HG02981 (cell line): ENCODE results near the gene BEST2.

Source experiments
- ATAC-seq: cut with Tn5 transposase; IDR thresholded peaks from one replicate; pipeline ENCODE4 v1.9.1; 2021; ENCODE audit warnings: mild to moderate bottlenecking, moderate library complexity; ENCODE audit not compliant: unreplicated experiment

The BEST2 gene

DNA sequence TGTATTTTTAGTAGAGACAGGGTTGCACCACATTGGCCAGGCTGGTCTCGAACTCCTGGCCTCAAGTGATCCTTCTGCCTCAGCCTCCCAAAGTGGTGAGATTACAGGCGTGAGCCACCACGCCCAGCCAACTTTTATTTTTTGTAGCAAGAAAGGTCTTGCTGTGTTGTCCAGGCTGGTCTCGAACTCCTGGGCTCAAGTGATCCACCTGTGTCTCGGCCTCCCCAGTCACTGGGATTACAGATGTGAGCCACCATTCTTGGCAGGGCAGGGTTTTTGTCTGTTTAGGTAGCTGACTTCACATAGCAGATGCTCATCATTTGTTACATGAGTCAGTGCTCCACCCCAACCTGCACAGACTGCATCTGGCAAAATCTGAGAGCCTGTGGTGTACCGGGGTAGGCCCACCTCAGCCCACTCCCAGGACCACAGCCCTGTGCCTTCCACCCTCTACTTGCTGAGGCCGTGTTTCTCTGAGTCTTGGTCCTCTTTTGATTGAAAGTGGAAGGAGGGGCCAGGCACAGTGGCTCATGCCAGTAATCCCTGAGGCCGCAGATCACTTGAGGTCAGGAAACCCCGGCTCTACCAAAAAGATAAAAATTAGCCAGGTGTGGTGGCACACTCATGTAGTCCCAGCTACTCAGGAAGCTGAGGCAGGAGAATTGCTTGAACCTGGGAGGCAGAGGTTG, 23.7 kb upstream of the BEST2 start:
- no peak for ATAC-seq

DNA sequence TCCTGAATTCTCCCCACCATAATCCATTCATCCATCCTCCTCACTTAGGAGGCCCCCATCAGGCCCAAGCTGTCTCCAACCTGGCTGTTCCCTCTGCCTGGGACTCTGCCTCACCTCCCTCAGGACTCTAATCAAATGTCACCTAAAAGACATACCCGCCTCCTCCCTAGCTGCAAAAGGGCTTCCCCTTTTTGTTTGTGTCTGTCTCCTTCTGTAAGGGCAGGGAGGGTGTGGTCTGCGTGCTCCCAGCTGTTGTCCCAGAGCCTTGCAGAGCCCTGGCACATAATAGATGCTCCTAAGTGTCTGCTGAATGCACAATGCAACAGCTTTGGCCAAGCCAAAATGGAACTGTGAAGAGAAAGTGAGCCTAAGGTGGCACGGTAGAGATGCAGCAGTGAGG, 21.5 kb upstream of the BEST2 start:
- ATAC-seq: no peak

DNA sequence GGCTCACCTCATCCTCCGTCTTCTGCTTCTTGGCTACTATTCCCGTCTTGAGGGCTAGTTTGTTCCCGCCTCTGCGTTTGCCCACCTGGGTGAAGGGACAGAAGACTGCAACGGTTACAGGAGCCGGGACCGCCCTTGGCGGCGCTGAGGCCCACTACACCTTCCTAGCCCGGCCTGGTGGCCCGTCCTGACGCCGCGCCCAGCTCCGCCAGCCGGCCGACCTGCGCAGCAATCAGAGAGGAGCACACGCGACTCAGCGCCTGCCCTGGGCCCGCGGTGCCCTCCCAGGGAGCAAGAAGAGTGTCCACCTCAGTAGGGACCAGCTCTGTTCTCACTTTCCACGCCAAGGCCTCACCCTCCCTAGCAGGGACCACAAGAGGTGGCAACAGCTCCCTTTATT, 20.3 kb upstream of the BEST2 start:
- no peak for ATAC-seq

DNA sequence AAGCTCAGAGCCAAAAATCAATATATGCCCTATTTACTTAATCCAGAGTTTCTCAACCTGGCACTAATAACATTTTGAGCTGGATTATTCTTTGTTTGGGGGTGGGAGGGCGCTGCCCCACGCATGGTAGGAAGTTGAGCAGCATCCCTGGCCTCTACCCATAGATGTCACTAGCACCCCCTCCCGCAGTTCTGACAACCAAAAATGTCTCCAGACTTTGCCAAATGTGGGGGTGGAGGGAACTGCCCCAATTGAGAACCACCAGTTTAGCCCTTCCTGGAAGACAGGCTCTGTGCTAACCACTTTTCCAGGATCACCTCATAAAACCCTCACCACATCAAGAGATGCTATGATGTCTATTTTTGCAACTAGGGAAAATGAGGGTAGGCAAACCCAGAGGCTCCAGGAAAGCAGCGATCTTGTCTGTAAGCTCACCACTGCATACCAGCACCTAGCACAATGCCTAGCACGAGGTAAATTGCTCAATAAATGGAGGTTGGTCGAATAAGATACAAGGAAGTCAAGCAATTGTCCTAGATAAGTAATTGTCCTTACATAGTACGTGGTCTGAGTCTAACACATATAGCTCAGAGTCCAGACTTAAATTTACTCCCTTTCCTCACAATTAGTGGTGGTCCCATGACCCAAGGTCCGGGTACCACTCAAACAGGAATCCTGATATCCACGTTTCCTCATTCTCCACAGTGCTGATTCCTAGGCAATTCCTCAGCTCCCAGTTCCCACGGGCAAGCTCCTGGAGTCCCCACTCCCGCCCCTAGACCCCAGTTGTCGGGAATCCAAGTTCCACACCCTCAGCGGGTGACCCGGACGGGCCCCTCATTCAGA, 18.0 kb upstream of the BEST2 start:
- no peak for ATAC-seq

DNA sequence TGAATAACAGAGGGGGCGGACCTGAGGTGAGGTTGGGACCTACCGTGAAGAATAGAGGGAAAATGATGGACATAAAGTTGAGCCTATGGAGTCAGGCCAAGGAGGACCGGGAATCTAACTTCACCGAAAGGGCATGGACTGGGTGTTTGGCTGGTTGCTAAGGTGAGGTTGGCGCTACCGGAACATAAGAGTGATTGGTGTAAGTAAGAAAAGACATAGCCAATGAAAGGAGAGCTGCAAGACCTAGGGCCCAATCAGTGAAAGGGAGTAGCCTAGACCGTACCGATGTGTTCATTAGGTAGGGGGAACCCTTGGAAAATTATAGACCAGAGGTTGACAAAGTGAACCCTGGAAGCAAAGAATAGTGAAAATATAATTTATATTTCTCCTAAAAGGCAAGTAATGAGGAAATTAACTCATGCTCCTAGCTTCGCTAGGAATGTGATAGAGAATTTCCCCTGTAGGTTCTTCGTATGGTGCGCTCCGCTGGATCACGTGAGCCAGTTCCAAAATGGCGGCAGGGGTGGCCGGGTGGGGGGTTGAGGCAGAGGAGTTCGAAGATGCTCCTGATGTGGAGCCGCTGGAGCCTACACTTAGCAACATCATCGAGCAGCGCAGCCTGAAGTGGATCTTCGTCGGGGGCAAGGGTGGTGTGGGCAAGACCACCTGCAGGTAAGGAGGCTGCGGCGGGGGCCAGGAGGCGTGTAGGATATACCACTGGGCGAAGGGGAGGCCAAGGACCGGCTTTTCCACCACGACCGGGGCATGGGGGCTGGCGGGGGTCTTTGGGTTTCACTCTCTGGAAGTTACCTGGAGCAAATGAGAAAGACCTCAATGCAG, 14.4 kb upstream of the BEST2 start, which contains the start of gene GET3:
Gene GET3, plus strand, starts transcription at position 503 of the 840 bp plus-strand sequence. Its CDS starts 9 bp downstream, at position 512.
- peak; percentile 69 for ATAC-seq

DNA sequence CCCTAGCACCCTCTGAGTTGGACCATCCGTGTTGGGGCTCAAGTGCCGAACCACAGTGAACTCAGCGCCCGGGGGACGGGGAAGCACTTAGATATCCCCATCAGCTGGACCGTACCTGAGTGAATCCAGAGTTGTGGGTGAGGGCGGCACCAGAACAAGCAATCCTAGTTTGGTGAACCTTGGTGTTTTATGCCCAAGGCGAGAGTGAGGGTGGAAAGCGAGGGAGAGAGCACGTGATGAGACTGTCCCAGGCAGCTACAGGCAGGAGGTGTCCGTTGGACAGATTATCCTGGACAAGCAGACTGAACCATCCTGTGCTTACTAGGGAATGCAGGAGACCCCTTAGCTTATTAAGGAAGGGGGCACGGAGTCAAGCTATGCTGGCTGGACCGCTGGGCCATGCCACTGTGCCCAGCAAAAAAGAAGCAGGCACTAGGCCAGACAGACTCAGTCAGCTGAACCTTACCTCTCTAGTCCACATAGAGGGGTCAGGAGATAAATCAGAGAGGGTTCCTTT, 13.7 kb upstream of the BEST2 start:
- ATAC-seq: no peak

DNA sequence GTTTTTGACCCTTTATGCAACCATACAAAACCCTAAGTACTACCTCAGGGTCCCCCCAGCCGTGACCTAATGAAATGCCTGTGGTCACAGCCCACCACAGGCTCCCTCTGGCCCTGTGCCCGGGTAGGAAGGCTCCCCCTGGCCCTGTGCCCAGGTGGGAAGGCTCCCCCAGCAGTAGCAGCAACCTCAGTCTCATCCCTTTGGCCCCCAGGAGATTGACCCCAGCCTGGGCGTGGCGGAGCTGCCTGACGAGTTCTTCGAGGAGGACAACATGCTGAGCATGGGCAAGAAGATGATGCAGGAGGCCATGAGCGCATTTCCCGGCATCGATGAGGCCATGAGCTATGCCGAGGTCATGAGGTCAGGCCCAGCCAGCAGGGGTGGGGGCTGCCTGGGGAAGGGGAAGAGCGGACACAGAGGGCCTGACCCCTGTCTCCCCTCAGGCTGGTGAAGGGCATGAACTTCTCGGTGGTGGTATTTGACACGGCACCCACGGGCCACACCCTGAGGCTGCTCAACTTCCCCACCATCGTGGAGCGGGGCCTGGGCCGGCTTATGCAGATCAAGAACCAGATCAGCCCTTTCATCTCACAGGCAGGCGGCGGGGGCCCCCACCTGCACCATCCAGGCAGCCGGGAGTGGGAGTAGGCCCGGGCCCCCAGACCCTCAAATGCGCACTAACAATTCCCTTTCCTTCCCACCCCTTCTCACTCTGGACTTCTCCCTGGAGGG, 6.3 kb upstream of the BEST2 start:
- no peak for ATAC-seq

DNA sequence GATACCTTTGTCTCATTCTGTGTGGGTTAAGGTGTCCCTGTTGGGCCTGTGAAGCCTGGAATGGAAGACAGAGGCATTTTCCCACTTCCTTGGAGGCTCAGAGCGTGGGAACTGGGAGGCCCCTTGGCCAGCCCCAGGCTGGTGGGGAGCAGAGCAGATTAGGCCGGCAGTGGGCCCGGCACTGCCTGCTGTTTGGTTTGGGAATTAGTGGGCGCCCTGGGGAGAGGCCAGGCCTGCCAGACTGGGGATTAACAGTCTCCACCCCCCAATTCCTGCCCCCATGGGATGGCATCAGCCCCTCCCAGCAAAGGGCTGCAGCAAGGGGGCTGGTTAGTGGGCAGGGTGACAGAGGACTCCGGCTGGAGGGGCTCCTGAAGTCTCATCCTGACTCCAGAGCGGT, 3.1 kb upstream of the BEST2 start:
- ATAC-seq: no peak

DNA sequence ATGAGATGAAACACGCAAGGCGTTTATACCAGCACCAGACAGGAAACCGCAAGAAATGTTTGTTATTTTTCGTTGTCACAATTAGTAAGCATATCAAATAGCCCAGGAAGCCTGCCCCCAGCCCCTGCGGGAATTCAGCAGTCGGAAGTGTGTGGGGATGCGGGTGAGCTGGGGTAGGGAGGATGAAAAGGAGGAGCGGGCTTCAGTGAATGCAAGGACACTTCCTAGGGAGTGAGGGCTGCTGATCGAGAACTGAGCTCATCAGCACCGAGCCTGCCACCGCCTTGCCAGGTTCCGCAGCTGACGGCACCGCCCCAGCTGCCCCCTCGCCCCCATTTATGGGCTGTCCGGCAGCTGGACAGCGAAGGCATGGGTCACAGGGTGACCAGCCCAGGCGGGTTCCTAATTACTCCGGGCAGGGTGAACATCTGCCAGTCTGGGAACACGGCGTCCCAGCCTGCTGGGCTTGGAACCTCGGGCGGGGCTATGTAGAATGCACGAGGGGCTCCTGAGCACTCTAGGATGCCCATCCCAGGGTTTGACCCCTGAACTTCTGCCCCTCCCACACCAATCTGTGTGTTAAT, 1.6 kb upstream of the BEST2 start:
- ATAC-seq: no peak

DNA sequence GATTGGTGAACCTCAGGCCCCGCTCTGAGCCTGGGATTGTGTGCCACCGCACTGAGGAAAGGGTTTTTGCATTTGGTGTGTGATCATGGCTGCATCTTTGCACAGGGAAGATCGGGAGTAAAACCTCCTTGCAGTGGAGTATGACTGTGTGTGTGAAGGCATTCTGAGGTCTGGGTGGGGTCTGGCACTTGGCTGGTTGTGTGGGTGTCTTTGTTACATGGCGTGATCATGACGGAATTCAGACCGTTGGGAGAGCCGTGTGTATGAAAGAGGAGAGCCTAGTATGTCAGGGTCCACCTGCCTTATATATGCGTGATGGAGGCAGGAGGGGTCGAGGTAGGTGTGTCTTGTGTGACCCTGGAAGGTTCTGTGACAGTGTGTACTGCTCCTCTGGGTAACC, 740 bp upstream of the BEST2 start:
- no peak for ATAC-seq

DNA sequence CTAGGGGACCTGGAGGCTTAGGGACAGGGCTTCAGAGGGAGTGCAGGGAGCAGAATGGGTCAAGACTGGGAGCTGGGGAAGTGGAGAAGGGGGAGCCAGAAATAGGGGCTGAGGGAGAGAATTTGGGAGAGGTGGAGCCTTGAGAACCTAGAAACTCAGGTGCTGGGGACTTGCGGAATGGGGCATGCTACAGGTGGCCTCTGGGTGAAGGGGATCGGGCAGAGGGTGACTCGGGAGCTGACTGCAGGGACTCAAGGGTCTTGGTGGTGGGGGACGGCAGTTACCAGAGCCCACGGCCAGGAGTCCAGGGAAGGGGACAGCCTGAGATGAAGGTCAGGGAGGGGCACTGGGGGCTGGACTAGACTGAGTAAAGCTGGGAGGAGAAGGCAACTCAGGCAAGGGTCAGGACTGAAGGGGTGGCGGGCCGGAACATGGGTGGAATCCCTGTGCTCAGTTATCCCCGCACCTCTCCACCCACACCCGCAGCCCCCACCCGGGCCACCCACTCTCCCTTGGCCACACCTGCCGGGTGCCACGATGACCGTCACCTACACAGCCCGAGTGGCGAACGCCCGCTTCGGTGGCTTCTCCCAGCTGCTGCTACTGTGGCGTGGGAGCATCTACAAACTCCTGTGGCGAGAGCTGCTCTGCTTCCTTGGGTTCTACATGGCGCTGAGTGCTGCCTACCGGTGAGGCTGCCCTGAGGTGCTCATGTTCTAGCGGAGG, 628 bp downstream of the BEST2 start:
- no peak for ATAC-seq

DNA sequence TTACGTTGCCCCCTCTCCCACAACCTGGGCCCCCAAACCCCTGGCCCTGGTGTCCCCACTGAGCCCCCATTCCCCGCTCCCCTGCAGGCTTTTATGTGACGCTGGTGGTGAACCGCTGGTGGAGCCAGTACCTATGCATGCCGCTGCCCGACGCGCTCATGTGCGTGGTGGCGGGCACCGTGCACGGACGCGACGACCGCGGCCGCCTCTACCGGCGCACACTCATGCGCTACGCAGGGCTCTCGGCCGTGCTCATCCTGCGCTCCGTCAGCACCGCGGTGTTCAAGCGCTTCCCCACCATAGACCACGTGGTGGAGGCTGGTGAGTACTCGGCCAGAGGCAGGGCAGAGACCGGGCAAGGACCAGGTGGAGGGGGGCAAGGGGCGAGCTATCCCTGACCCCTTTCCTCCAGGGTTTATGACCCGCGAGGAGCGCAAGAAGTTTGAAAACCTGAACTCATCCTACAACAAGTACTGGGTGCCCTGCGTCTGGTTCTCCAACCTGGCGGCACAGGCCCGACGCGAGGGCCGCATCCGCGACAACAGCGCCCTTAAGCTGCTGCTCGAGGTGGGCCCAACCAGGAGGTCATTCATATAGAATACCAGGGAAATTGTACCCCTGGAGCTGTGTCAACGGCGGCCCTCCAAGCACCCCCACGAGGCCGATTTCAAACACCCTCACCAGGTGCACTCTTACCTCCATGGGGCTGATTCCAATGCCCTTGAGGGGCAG, 3.0 kb downstream of the BEST2 start:
- ATAC-seq: no peak

DNA sequence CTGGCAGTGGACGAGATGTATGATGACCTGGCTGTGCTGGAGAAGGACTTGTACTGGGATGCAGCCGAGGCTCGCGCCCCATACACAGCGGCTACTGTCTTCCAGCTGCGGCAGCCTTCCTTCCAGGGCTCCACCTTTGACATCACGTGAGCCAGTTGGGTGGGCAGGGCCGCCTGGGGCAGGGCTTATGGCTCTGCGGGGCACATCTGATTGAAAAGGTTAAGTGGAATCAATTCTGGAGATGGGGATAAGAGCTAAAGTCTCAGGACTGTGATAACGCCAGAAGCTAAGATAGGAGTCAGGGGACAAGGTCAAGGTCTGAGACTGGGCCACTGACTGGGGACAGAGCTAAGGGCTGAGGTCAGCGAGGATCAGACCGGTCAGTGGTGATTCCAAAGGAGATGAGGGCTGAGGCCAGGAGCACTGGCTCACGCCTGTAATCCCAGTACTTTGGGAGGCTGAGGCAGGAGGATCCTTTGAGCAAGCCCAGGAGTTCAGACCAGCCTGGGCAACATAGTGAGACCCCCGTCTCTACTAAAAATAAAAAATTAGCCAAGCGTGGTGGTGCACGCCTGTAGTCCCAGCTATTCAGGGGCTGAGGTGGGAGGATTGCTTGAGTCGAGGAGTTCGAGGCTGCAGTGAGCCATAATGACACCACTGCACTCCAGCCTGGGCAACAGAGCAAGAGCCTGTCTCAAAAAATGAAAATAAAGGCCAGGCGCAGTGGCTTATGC, 4.7 kb downstream of the BEST2 start:
- ATAC-seq: no peak

DNA sequence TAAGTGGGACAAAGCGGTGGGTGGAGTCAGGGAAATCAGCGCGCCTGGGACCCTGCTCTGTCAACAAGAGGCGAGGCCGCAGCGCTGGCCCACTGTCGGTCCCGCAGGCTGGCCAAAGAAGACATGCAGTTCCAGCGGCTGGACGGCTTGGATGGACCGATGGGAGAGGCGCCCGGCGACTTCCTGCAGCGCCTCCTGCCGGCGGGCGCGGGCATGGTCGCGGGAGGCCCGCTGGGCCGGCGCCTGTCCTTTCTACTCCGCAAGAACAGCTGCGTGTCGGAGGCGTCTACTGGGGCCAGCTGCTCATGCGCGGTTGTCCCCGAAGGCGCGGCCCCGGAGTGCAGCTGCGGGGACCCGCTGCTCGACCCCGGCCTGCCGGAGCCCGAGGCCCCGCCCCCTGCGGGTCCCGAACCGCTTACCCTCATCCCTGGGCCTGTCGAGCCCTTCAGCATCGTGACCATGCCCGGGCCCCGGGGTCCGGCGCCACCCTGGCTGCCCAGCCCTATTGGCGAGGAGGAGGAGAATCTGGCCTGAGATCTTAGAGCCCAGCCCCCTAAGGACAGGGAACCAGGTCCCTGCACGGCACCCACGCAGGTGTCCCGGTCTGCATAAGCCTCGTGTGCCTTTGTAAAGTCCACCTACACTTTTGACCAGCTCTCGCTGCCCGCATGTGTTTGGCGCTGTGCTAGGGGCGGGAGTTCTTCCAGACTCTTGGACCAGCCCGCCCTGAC, 6.1 kb downstream of the BEST2 start:
- ATAC-seq: no peak

DNA sequence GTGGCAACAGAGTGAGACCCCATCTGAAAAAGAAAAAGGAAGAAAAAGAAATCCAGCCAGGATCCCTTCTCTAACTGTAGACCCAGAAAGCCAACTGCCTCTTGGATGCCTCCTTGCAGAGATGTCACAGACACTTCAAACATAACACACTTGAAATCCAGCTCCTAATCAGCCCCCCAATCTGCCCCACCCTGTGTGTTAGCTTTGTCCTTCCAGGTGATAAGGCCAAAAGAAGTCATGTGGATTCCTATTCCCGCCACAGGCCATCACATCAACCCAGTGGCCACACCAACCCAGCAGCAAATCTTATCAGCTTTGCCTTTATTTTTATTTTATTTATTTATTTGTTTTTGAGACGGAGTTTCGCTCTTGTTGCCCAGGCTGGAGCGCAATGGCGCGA, 8.1 kb downstream of the BEST2 start:
- ATAC-seq: no peak

DNA sequence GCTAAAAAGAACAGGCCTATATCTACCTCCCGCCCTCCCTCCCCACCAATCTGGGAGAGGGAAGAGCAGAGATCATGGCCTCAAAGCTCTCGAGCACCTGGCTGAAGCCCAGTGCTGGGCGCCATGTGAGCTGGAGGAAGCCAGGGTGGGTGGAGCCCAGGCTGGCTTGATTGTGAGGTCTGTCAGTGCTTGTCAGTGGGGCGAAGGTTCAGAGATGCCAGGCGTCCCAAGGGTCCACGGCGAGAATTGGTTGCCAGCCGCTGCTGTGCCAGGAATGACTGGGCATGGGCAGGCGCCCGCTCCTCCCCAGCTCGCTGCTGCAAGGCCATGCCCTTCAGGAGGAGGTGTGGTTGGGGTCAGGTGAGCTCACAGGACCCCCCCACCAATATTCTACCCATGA, 11.5 kb downstream of the BEST2 start:
- no peak for ATAC-seq

DNA sequence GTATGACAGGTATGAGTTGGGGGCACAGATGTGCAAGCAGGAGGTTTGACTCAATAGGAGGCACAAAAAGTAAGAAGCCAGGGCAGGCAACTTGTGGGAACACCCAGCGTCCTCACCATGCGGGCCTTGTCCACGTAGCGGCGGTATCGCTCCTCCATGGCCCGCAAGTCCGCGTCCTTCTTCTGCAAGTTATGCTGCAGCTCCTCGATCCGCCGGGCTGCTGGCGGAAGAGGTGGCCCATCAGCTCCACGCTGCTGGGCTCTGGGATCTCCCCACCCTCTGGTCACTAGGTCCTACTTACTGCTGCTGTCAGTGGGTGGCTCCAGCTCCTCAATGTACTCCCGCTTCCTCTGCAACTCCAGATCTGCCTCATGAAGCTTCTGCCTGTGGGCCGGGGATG, 13.1 kb downstream of the BEST2 start:
- ATAC-seq: no peak
